Fibroblast of peridontal ligament (primary cell): ENCODE measurements around the gene TAS1R2.
"Not testable (repeated sequence)": the region's sequence is repeated elsewhere in the genome, so short reads cannot be mapped to it uniquely, and the experiment has no call there.

Experiments
- DNase-seq: peaks from one replicate; pipeline ENCODE4 v3.0.0-alpha.2; 2010; ENCODE audit errors: extremely low read depth

TAS1R2 gene

GRCh38 chr1:18868801-18869424 lies 9.5 kb upstream of the TAS1R2 start:
- no peak for DNase-seq

- no peak for DNase-seq
Measured at GRCh38 chr1:18868354-18868753, 8.9 kb upstream of the TAS1R2 start.

- no peak for DNase-seq
Measured at GRCh38 chr1:18866846-18867245, 7.4 kb upstream of the TAS1R2 start.

GRCh38 chr1:18866314-18866713 lies 6.9 kb upstream of the TAS1R2 start:
- DNase-seq, result no peak

GRCh38 chr1:18865176-18865575 lies 5.7 kb upstream of the TAS1R2 start:
- DNase-seq, result no peak

GRCh38 chr1:18861590-18861989 lies 2.1 kb upstream of the TAS1R2 start:
- no peak for DNase-seq

- DNase-seq, result no peak
Measured at GRCh38 chr1:18861082-18861481, 1.6 kb upstream of the TAS1R2 start.

- DNase-seq, result no peak
Measured at GRCh38 chr1:18858070-18858688, 1.3 kb downstream of the TAS1R2 start.

- DNase-seq, result no peak
Measured at GRCh38 chr1:18856435-18856834, 3.0 kb downstream of the TAS1R2 start.

- no peak for DNase-seq
Measured at GRCh38 chr1:18855573-18855972, 3.9 kb downstream of the TAS1R2 start.

GRCh38 chr1:18854331-18855025 lies 5.0 kb downstream of the TAS1R2 start:
- DNase-seq, result no peak

GRCh38 chr1:18852501-18852900 lies 7.0 kb downstream of the TAS1R2 start:
- no peak for DNase-seq

- no peak for DNase-seq
Measured at GRCh38 chr1:18849261-18849711, 10.2 kb downstream of the TAS1R2 start.

- not testable (repeated sequence) for DNase-seq
Measured at GRCh38 chr1:18847723-18848122, 11.7 kb downstream of the TAS1R2 start.

- DNase-seq, result no peak
Measured at GRCh38 chr1:18840145-18840544, 19.3 kb downstream of the TAS1R2 start.

GRCh38 chr1:18836654-18837053 lies 22.8 kb downstream of the TAS1R2 start:
- no peak for DNase-seq

- DNase-seq, result not testable (repeated sequence)
Measured at GRCh38 chr1:18832319-18832718, 27.1 kb downstream of the TAS1R2 start.

GRCh38 chr1:18831656-18832055 lies 27.8 kb downstream of the TAS1R2 start:
- DNase-seq, result no peak

GRCh38 chr1:18830596-18830995 lies 28.9 kb downstream of the TAS1R2 start:
- DNase-seq, result no peak

GRCh38 chr1:18829671-18830070 lies 29.8 kb downstream of the TAS1R2 start:
- no peak for DNase-seq

GRCh38 chr1:18828224-18828623 lies 31.2 kb downstream of the TAS1R2 start:
- DNase-seq, result no peak

- no peak for DNase-seq
Measured at GRCh38 chr1:18823438-18823837, 36.0 kb downstream of the TAS1R2 start.
